K562 (cell line): ENCODE results near the gene HHIPL1. TPM values are rescaled to one million over a fixed set of nuclear protein-coding genes. Genes with fewer than 3 reads are reported as not detected.

Source experiments
- BRF2 ChIP-seq: IDR thresholded peaks from 3 replicates; pipeline ENCODE4 v1.6.1; 2011; ENCODE audit warnings: borderline replicate concordance, mild to moderate bottlenecking; ENCODE audit not compliant: insufficient read length, insufficient read depth
- CTBP1 ChIP-seq: fragments of 450-650 bp; IDR thresholded peaks from 2 replicates; pipeline ENCODE4 v1.6.1; 2016; ENCODE audit warnings: borderline replicate concordance
- DIDO1 ChIP-seq: fragments of 450-650 bp; IDR thresholded peaks from 2 replicates; pipeline ENCODE4 v1.6.1; 2016; ENCODE audit warnings: low read depth, missing biosample characterization, missing genetic modification characterization
- EZH2 ChIP-seq: IDR thresholded peaks from 2 replicates; pipeline ENCODE4 v1.6.1; 2012; ENCODE audit warnings: low read depth, mild to moderate bottlenecking, inconsistent platforms, low read length, borderline replicate concordance
- HCFC1 ChIP-seq: IDR thresholded peaks from 2 replicates; pipeline ENCODE4 v1.6.1; 2012; ENCODE audit warnings: low read depth, low read length, improper control_type of control experiment
- NEUROD1 ChIP-seq: fragments of 150-350 bp; IDR thresholded peaks from 2 replicates; pipeline ENCODE4 v1.6.1; 2014; ENCODE audit warnings: borderline replicate concordance, low read length, low read depth; ENCODE audit not compliant: partially characterized antibody
- PCBP2 ChIP-seq: fragments of 200-400 bp; formaldehyde crosslinking; IDR thresholded peaks from 2 replicates; pipeline ENCODE4 v1.6.1; 2018; ENCODE audit warnings: low read length, low read depth, mild to moderate bottlenecking, moderate library complexity; ENCODE audit not compliant: poor library complexity, severe bottlenecking
- POLR2A ChIP-seq: fragments of 450-650 bp; conservative IDR thresholded peaks from 2 replicates; pipeline ENCODE4 v1.6.1; 2016
- POLR3G ChIP-seq: IDR thresholded peaks from 2 replicates; pipeline ENCODE4 v1.6.1; 2011; ENCODE audit not compliant: insufficient read length, insufficient replicate concordance; ENCODE audit errors: extremely low read depth
- PRPF4 ChIP-seq: fragments of 200-400 bp; formaldehyde crosslinking; IDR thresholded peaks from one replicate; pipeline ENCODE4 v1.6.1; 2017; ENCODE audit warnings: low read length, low read depth, mild to moderate bottlenecking; ENCODE audit not compliant: insufficient read depth, poor library complexity, severe bottlenecking
- RREB1 ChIP-seq: fragments of 250-450 bp; sonication (Bioruptor Pico); IDR thresholded peaks from 2 replicates; pipeline ENCODE4 v1.4.0; 2020
- SMAD2 ChIP-seq: fragments of 150-350 bp; IDR thresholded peaks from 2 replicates; pipeline ENCODE4 v1.6.1; 2014; ENCODE audit warnings: low read depth, mild to moderate bottlenecking, low read length
- TCF3 ChIP-seq: sonication (generic); formaldehyde crosslinking; IDR thresholded peaks from 2 replicates; pipeline ENCODE4 v1.4.0; 2020; ENCODE audit warnings: mild to moderate bottlenecking, missing genetic modification reagents
- TSHZ1 ChIP-seq: fragments of 250-450 bp; sonication (Bioruptor Pico); IDR thresholded peaks from 2 replicates; pipeline ENCODE4 v1.4.0; 2020; ENCODE audit warnings: mild to moderate bottlenecking, moderate library complexity
- ZBTB9 ChIP-seq: fragments of 450-650 bp; formaldehyde crosslinking; IDR thresholded peaks from 2 replicates; pipeline ENCODE4 v1.4.0; 2020; ENCODE audit warnings: mild to moderate bottlenecking, moderate library complexity
- ZNF224 ChIP-seq: sonication (generic); formaldehyde crosslinking; IDR thresholded peaks from 2 replicates; pipeline ENCODE4 v1.8.0; 2022; ENCODE audit warnings: mild to moderate bottlenecking, missing genetic modification reagents
- ZNF583 ChIP-seq: fragments of 250-450 bp; sonication (Bioruptor Pico); IDR thresholded peaks from 2 replicates; pipeline ENCODE4 v1.4.0; 2020
- polyA plus RNA-seq, 8 experiments: library from polyadenylated mRNA; depleted of rRNA in 4 of 8; stranded (reverse) in 5 of 8; unstranded in 3 of 8; fragments of >200 nt; fragmentation: Nextera tagmentation in 2 of 8; fragmentation: Illumina TruSeq in 1 of 8; extraction: Ambion mirVana in 2 of 8; extraction: Trizol in 1 of 8; gene quantifications; 2 replicates each; pipeline versions ENCODE4 v1.2.1 to v1.2.3, GENCODE V29; 2011 to 2014; ENCODE audit warnings: inconsistent platforms in 1 of 8, missing spikeins in 1 of 8
- total RNA-seq, 7 experiments: library from RNA; depleted of rRNA in 6 of 7; stranded (reverse); fragments of >200 nt in 6 of 7; fragmentation: Illumina TruSeq in 2 of 7; extraction: Trizol in 2 of 7; gene quantifications; 2 replicates each; pipeline versions ENCODE4 v1.2.1 to v1.2.3, GENCODE V29; 2011 to 2021; ENCODE audit warnings: low replicate concordance in 1 of 7

HHIPL1 gene
- total and polyA plus RNA-seq, 9 of the 15 experiments (the other 6 are each of a cell fraction or from before 2014, with no cell fraction given): not detected

GRCh38 chr14:99604766-99605298 lies 40.1 kb upstream of the HHIPL1 start (continued):
- TF ChIP-seq TSHZ1 (CRISPR knock-in tag) (no peak), BRF2 (no peak), ZBTB9 (CRISPR knock-in tag) (no peak), PCBP2 (no peak), TCF3 (CRISPR knock-in tag) (no peak), NEUROD1 (no peak), ZNF583 (CRISPR knock-in tag) (no peak), PRPF4 (no peak), HCFC1 (no peak), ZNF224 (CRISPR knock-in tag) (no peak), CTBP1 (no peak), DIDO1 (tag) (no peak), EZH2 (no peak), RREB1 (CRISPR knock-in tag) (no peak), SMAD2 (no peak), POLR3G (no peak), POLR2A (0 out of 2 replicates have a peak, but pooled peaks have one; percentile 46)
- TF ChIP-seq, all 486 proteins: peak for 12
